ENCODE measurements around the gene BCAT1.
"Not testable (repeated sequence)": the region's sequence is repeated elsewhere in the genome, so short reads cannot be mapped to it uniquely, and the experiment has no call there.

The BCAT1 gene

DNA sequence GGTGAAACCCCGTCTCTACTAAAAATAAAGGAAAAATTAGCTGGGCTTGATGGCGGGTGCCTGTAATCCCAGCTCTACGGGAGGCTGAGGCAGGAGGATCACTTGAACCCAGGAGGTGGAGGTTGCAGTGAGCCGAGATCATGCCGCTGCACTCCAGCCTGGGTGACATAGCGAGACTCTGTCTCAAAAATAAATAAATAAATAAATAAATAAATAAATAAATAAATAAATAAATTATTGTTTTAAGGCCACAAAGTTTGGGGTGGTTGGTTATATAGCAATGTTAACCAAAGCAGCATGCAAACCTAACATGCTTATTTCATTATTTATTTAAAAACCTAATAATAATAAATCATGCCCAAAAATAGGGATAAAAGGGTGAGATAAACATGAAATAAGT lies 38.7 kb downstream of the BCAT1 start:
- DNase-seq; H3K27ac ChIP-seq (ENCODE audit: insufficient read depth in 1 of 2, low read depth in 1 of 2, low read length in 2 of 2, poor library complexity in 1 of 2, severe bottlenecking in 2 of 2); H3K9me3 ChIP-seq (ENCODE audit: control extremely low read depth in 1 of 5, control insufficient read depth in 4 of 5, insufficient read depth in 2 of 5, low read depth in 1 of 5, low read length in 4 of 5); CTCF ChIA-PET; POLR2A ChIA-PET; H3K4me3 ChIP-seq (ENCODE audit: control insufficient read depth in 1 of 7, extremely low read depth in 1 of 7, insufficient read depth in 4 of 7, low read depth in 2 of 7, low read length in 6 of 7); H3K27me3 ChIP-seq (replicated peaks in 2 of 5; ENCODE audit: control insufficient read depth in 4 of 5, insufficient read depth in 5 of 5, low read length in 4 of 5): not testable (repeated sequence)
- Histone ChIP-seq H3K4me1 (ENCODE audit: control extremely low read depth in 1 of 4, control insufficient read depth in 4 of 4, insufficient read depth in 4 of 4, low read length in 3 of 4) (peaks cover 0 to 13% (median 7%) of the 10 kb centered on the region in 4 experiments), H3K36me3 (ENCODE audit: control insufficient read depth in 4 of 4, insufficient read depth in 4 of 4, low read length in 3 of 4) (peaks cover 0 to 11% (median 0%) of the 10 kb centered on the region in 4 experiments)
- WGBS (ENCODE audit: insufficient coverage), result 100% methylated on average over 3 of the region's 6 CpGs

DNA sequence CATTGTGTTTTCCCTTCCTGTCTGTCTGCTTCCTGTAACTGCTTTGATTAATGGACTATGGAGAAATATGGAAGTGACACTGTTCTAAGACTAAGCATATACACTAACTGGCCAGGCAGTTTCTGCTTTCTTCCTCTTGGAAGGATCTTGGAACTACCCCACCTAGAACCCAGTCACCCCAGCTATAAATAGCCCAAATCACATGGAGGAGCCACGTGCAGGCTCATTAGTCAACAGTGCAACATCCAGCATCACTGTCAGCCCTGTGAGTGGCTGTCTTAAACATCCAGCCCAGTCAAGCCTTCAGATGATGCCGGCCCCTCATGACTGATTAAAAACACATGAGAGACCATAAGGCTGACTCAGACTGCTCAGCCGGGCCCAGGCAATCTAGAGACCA lies 39.2 kb downstream of the BCAT1 start:
- 67% methylated on average over 3 of the region's 3 CpGs for WGBS (ENCODE audit: insufficient coverage)
- ChIA-PET CTCF (no interaction called here), POLR2A (interaction anchor here (1.2 kb wide), 1 partner anchor 19 kb away, joined by 5 read pairs; no protein-coding TSS in a partner anchor)
- H3K27ac ChIP-seq (ENCODE audit: insufficient read depth in 1 of 2, low read depth in 1 of 2, low read length in 2 of 2, poor library complexity in 1 of 2, severe bottlenecking in 2 of 2), result no peak overlapping the region
- H3K9me3 ChIP-seq (ENCODE audit: control extremely low read depth in 1 of 5, control insufficient read depth in 4 of 5, insufficient read depth in 2 of 5, low read depth in 1 of 5, low read length in 4 of 5), result no peaks in the 10 kb centered on the region
- peaks cover 0 to 11% (median 0%) of the 10 kb centered on the region in 4 experiments for H3K36me3 ChIP-seq (ENCODE audit: control insufficient read depth in 4 of 4, insufficient read depth in 4 of 4, low read length in 3 of 4)
- H3K4me1 ChIP-seq (ENCODE audit: control extremely low read depth in 1 of 4, control insufficient read depth in 4 of 4, insufficient read depth in 4 of 4, low read length in 3 of 4), result peaks cover 0 to 13% (median 8%) of the 10 kb centered on the region in 4 experiments
- DNase-seq, result peak in 2 of 3 donors; percentile 28 to 42
- no peaks in the 10 kb centered on the region for H3K27me3 ChIP-seq (replicated peaks in 2 of 5; ENCODE audit: control insufficient read depth in 4 of 5, insufficient read depth in 5 of 5, low read length in 4 of 5)
- no peak overlapping the region for H3K4me3 ChIP-seq (ENCODE audit: control insufficient read depth in 1 of 7, extremely low read depth in 1 of 7, insufficient read depth in 4 of 7, low read depth in 2 of 7, low read length in 6 of 7)

DNA sequence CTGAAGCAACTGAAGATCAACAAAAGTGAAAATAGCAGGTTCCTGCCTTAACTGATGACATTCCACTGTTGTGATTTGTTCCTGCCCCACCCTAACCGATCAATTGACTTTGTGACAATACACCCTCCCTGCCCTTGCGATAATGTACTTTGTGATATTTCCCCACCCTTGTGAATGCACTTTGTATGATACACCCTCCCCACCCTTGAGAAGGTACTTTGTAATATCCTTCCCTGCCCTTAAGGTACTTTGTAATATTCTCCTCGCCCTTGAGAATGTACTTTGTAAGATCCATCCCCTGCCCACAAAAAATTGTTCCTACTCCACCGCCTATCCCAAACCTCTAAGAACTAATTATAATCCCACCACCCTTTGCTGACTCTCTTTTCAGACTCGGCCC lies 41.4 kb downstream of the BCAT1 start:
- 100% methylated on average over 4 of the region's 5 CpGs for WGBS (ENCODE audit: insufficient coverage)
- POLR2A ChIA-PET, result no interaction called here
- H3K27me3 ChIP-seq (replicated peaks in 2 of 5; ENCODE audit: control insufficient read depth in 4 of 5, insufficient read depth in 5 of 5, low read length in 4 of 5), result no peaks in the 10 kb centered on the region
- H3K9me3 ChIP-seq (ENCODE audit: control extremely low read depth in 1 of 5, control insufficient read depth in 4 of 5, insufficient read depth in 2 of 5, low read depth in 1 of 5, low read length in 4 of 5), result no peaks in the 10 kb centered on the region
- no peak for DNase-seq
- no peak overlapping the region for H3K27ac ChIP-seq (ENCODE audit: insufficient read depth in 1 of 2, low read depth in 1 of 2, low read length in 2 of 2, poor library complexity in 1 of 2, severe bottlenecking in 2 of 2)
- H3K4me3 ChIP-seq (ENCODE audit: control insufficient read depth in 1 of 7, extremely low read depth in 1 of 7, insufficient read depth in 4 of 7, low read depth in 2 of 7, low read length in 6 of 7), result no peak overlapping the region
- H3K4me1 ChIP-seq (ENCODE audit: control extremely low read depth in 1 of 4, control insufficient read depth in 4 of 4, insufficient read depth in 4 of 4, low read length in 3 of 4), result peaks cover 3 to 33% (median 25%) of the 10 kb centered on the region in 4 experiments
- H3K36me3 ChIP-seq (ENCODE audit: control insufficient read depth in 4 of 4, insufficient read depth in 4 of 4, low read length in 3 of 4), result peaks cover 0 to 6% (median 0%) of the 10 kb centered on the region in 4 experiments
- CTCF ChIA-PET, result no interaction called here

DNA sequence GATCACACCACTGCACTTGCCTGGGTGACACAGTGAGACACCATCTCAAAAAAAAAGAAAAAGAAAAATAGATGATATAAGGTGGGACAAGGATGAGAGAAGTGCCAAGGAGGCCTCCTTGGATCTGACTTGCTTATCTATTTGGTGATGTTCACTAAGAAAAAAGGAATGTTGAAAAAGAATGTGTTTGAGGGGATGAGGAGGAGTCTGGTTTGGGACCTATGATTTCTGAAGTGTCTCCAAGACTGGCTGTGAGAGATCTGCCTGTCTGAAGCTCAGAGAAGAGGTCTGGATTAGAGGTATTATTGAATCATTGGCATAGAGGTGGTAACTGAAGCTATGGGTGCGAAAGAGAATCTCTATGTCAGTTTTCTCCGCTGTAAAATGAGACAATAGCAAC lies 42.8 kb downstream of the BCAT1 start:
- H3K4me3 ChIP-seq (ENCODE audit: control insufficient read depth in 1 of 7, extremely low read depth in 1 of 7, insufficient read depth in 4 of 7, low read depth in 2 of 7, low read length in 6 of 7), result no peak overlapping the region
- no CpG with 5 or more reads among the region's 2 CpGs for WGBS (ENCODE audit: insufficient coverage)
- no peak for DNase-seq
- peaks cover 4 to 40% (median 31%) of the 10 kb centered on the region in 4 experiments for H3K4me1 ChIP-seq (ENCODE audit: control extremely low read depth in 1 of 4, control insufficient read depth in 4 of 4, insufficient read depth in 4 of 4, low read length in 3 of 4)
- H3K27me3 ChIP-seq (replicated peaks in 2 of 5; ENCODE audit: control insufficient read depth in 4 of 5, insufficient read depth in 5 of 5, low read length in 4 of 5), result no peaks in the 10 kb centered on the region
- ChIA-PET POLR2A (no interaction called here), CTCF (interaction anchor here (1.3 kb wide), 1 partner anchor 10 kb away, joined by 3 read pairs; no protein-coding TSS in a partner anchor)
- no peaks in the 10 kb centered on the region for H3K9me3 ChIP-seq (ENCODE audit: control extremely low read depth in 1 of 5, control insufficient read depth in 4 of 5, insufficient read depth in 2 of 5, low read depth in 1 of 5, low read length in 4 of 5)
- no peak overlapping the region for H3K27ac ChIP-seq (ENCODE audit: insufficient read depth in 1 of 2, low read depth in 1 of 2, low read length in 2 of 2, poor library complexity in 1 of 2, severe bottlenecking in 2 of 2)
- H3K36me3 ChIP-seq (ENCODE audit: control insufficient read depth in 4 of 4, insufficient read depth in 4 of 4, low read length in 3 of 4), result peaks cover 0 to 6% (median 0%) of the 10 kb centered on the region in 4 experiments

DNA sequence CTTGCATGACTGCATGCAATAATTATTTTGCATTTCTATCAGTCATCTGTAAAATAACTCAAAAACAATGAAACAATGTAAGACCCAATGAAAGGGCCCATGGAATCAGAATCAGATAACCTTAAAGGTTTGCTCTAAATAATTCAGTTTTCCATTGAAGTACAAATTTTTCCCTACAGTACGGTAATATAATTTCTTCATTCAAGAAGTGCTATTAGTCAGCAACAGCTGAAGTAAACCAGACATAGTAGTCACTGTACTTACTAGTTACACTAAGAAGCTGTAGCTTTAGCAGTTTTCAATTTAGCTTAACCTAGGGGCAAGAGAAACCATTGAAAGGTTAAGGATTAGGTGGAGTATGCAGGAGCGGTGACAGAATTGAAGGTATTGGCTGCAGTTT lies 43.5 kb downstream of the BCAT1 start:
- DNase-seq, result no peak
- peaks cover 8 to 46% (median 35%) of the 10 kb centered on the region in 4 experiments for H3K4me1 ChIP-seq (ENCODE audit: control extremely low read depth in 1 of 4, control insufficient read depth in 4 of 4, insufficient read depth in 4 of 4, low read length in 3 of 4)
- peaks cover 0 to 6% (median 0%) of the 10 kb centered on the region in 4 experiments for H3K36me3 ChIP-seq (ENCODE audit: control insufficient read depth in 4 of 4, insufficient read depth in 4 of 4, low read length in 3 of 4)
- no peak overlapping the region for H3K27ac ChIP-seq (ENCODE audit: insufficient read depth in 1 of 2, low read depth in 1 of 2, low read length in 2 of 2, poor library complexity in 1 of 2, severe bottlenecking in 2 of 2)
- H3K4me3 ChIP-seq (ENCODE audit: control insufficient read depth in 1 of 7, extremely low read depth in 1 of 7, insufficient read depth in 4 of 7, low read depth in 2 of 7, low read length in 6 of 7), result no peak overlapping the region
- POLR2A ChIA-PET, result no interaction called here
- no peaks in the 10 kb centered on the region for H3K9me3 ChIP-seq (ENCODE audit: control extremely low read depth in 1 of 5, control insufficient read depth in 4 of 5, insufficient read depth in 2 of 5, low read depth in 1 of 5, low read length in 4 of 5)
- CTCF ChIA-PET, result interaction anchor here (1.3 kb wide), 1 partner anchor 11 kb away, joined by 3 read pairs; no protein-coding TSS in a partner anchor
- H3K27me3 ChIP-seq (replicated peaks in 2 of 5; ENCODE audit: control insufficient read depth in 4 of 5, insufficient read depth in 5 of 5, low read length in 4 of 5), result no peaks in the 10 kb centered on the region
- WGBS (ENCODE audit: insufficient coverage), result 100% methylated on average over 2 of the region's 2 CpGs

DNA sequence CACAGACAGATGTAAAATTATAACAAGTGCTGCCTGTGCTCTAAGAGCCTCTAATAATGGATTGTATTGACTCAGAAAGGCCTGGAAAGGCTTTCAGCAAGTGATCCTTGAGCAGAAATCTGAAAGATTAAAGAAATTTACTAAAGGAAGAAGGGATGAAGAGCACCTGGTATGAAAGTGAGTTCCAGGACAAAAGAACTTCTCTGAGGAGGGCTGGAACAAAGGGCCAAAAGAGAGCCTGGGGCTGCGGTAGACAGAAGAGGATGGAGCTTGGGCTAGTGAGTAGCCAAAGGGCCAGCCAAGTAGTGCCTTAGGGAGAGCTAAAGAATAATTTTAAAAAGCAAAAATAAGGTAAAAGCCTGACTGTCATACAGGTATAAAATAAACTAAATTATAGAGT lies 44.0 kb downstream of the BCAT1 start:
- H3K4me3 ChIP-seq (ENCODE audit: control insufficient read depth in 1 of 7, extremely low read depth in 1 of 7, insufficient read depth in 4 of 7, low read depth in 2 of 7, low read length in 6 of 7), result no peak overlapping the region
- 100% methylated on average over 1 of the region's 1 CpG for WGBS (ENCODE audit: insufficient coverage)
- CTCF ChIA-PET, result interaction anchor here (1.3 kb wide), 1 partner anchor 11 kb away, joined by 3 read pairs; no protein-coding TSS in a partner anchor
- peaks cover 0 to 6% (median 0%) of the 10 kb centered on the region in 4 experiments for H3K36me3 ChIP-seq (ENCODE audit: control insufficient read depth in 4 of 4, insufficient read depth in 4 of 4, low read length in 3 of 4)
- H3K27ac ChIP-seq (ENCODE audit: insufficient read depth in 1 of 2, low read depth in 1 of 2, low read length in 2 of 2, poor library complexity in 1 of 2, severe bottlenecking in 2 of 2), result no peak overlapping the region
- POLR2A ChIA-PET, result no interaction called here
- DNase-seq, result no peak
- H3K27me3 ChIP-seq (replicated peaks in 2 of 5; ENCODE audit: control insufficient read depth in 4 of 5, insufficient read depth in 5 of 5, low read length in 4 of 5), result no peaks in the 10 kb centered on the region
- H3K9me3 ChIP-seq (ENCODE audit: control extremely low read depth in 1 of 5, control insufficient read depth in 4 of 5, insufficient read depth in 2 of 5, low read depth in 1 of 5, low read length in 4 of 5), result no peaks in the 10 kb centered on the region
- peaks cover 8 to 49% (median 36%) of the 10 kb centered on the region in 4 experiments for H3K4me1 ChIP-seq (ENCODE audit: control extremely low read depth in 1 of 4, control insufficient read depth in 4 of 4, insufficient read depth in 4 of 4, low read length in 3 of 4)

DNA sequence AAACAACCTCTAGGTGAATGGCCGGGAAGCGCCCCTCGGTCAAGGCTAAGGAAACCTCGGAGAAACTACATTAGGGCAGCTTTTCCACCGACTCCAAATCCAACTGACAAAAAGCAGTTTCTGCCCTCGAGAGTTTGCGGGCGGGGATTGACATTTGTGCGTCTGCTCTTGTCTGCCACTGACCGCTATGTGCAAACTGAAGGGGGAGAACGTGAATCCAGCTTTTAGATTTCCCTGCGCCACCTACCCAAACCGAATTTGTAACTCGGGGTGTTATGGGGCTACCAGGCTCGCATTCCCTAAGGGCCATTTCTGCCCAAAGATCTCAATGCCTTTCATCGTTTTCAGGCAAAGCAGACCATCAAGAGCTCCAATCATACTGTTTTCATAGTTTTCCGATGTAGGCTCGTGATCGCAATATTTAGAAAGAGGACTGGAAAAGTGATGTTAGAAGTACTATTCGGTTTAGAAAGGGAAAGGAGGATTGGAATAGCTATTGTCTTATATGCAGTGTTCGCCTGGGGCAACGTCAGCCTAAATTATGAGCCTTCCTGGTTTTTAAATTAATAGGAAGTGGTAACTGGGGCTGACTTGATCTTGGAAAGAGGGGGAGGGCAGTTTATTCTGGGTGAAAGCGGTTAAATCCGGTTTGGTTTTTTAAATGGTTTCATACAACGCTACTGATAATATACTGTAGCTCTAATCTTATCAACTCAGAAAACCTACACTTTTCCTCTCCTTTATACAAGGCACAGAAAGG lies 45.4 kb downstream of the BCAT1 start:
- peak; percentile 63 to 78 (median 77) for DNase-seq
- H3K4me3 ChIP-seq (ENCODE audit: control insufficient read depth in 1 of 7, extremely low read depth in 1 of 7, insufficient read depth in 4 of 7, low read depth in 2 of 7, low read length in 6 of 7), result peak overlapping the region; percentile 58 to 89 (median 75)
- H3K27me3 ChIP-seq (replicated peaks in 2 of 5; ENCODE audit: control insufficient read depth in 4 of 5, insufficient read depth in 5 of 5, low read length in 4 of 5), result no peaks in the 10 kb centered on the region
- H3K27ac ChIP-seq (ENCODE audit: insufficient read depth in 1 of 2, low read depth in 1 of 2, low read length in 2 of 2, poor library complexity in 1 of 2, severe bottlenecking in 2 of 2), result peak overlapping the region; percentile 11 to 74
- H3K36me3 ChIP-seq (ENCODE audit: control insufficient read depth in 4 of 4, insufficient read depth in 4 of 4, low read length in 3 of 4), result peaks cover 0 to 9% (median under 1%) of the 10 kb centered on the region in 4 experiments
- ChIA-PET CTCF (interaction anchor here (0.7 to 2.0 kb wide), 7 partner anchors 8 to 55 kb away, joined by 3 to 8 read pairs (median 3); no protein-coding TSS in a partner anchor), POLR2A (interaction anchor here (0.5 to 1.1 kb wide), 3 partner anchors 8 to 168 kb away, joined by 3 to 5 read pairs (median 3); no protein-coding TSS in a partner anchor)
- H3K9me3 ChIP-seq (ENCODE audit: control extremely low read depth in 1 of 5, control insufficient read depth in 4 of 5, insufficient read depth in 2 of 5, low read depth in 1 of 5, low read length in 4 of 5), result no peaks in the 10 kb centered on the region
- H3K4me1 ChIP-seq (ENCODE audit: control extremely low read depth in 1 of 4, control insufficient read depth in 4 of 4, insufficient read depth in 4 of 4, low read length in 3 of 4), result peaks cover 8 to 44% (median 35%) of the 10 kb centered on the region in 4 experiments
- 2% methylated on average over 20 of the region's 25 CpGs for WGBS (ENCODE audit: insufficient coverage)
